Lower leg skin (tissue), 3 donors: ENCODE results near the gene FGF18.

ENCODE experiments used
- CTCF ChIP-seq, 3 donors: fragments of 450-650 bp; IDR thresholded peaks; one replicate each; pipeline ENCODE4 v1.5.1; 2016; ENCODE audit warnings: antibody characterized with exemption in 3 of 3, mild to moderate bottlenecking in 3 of 3, moderate library complexity in 2 of 3
- POLR2A ChIP-seq, 2 donors: fragments of 450-650 bp; IDR thresholded peaks; one replicate each; pipeline ENCODE4 v1.6.1; 2016 to 2017; ENCODE audit warnings: antibody characterized with exemption in 2 of 2, mild to moderate bottlenecking in 1 of 2, moderate library complexity in 1 of 2

GRCh38 chr5:171413153-171413910 is 6.1 kb upstream of the FGF18 start:
- TF ChIP-seq CTCF (IDR thresholded peaks at IDR 0.05) (no peak), POLR2A (IDR thresholded peaks at IDR 0.05) (no peak)
